ENCODE results near the gene MLXIP. TPM values are rescaled to one million over a fixed set of nuclear protein-coding genes. Genes with fewer than 3 reads are reported as not detected.

MLXIP gene
- total RNA-seq, 2 experiments from 2014 or later, result 27.5 to 44.7 TPM

DNA sequence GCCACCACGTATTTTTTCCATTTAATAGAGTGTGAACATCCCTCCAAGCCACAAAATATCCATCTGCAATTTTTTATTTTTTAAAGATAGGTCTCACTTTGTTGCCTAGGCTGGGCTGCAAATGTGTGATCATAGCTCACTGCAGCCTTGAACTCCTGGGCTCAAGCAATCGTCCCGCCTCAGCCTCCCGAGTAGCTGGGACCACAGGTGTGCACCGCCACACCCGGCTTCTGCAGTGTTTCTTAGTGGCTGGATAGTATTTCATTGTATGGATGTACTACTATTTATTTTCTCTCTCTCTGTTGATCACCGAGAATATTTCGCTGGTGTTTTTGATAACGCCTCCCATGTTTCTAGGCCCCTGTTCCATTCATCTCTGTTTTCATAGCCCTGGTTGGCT, 17.5 kb downstream of the MLXIP start:
- POLR2A ChIA-PET, result interaction anchor here (0.6 kb wide), 1 partner anchor 692 kb away, joined by 4 read pairs; no protein-coding TSS in a partner anchor
- peaks cover 13% of the 10 kb centered on the region; the same call in 1 of the 2 replicates for H3K9me3 ChIP-seq (ENCODE audit: low read length)
- no peak overlapping the region for H3K27ac ChIP-seq (ENCODE audit: low read depth, low read length, poor library complexity, severe bottlenecking)
- no TSS peak for BruUV-seq (replicated peaks)
- peaks cover 43% of the 10 kb centered on the region for H3K79me2 ChIP-seq (ENCODE audit: insufficient read depth, low read depth, low read length)
- H3K36me3 ChIP-seq (ENCODE audit: insufficient read depth, low read length), result peaks cover 2% of the 10 kb centered on the region
- H2AFZ ChIP-seq (ENCODE audit: low read length), result no peak overlapping the region
- intact Hi-C loops (cut with micrococcal nuclease; ENCODE audit: unreplicated experiment), result no loop called here
- H4K20me1 ChIP-seq (ENCODE audit: insufficient read depth, low read length), result no peaks in the 10 kb centered on the region; the same call in 1 of the 2 replicates
- CTCF ChIA-PET (ENCODE audit: unreplicated experiment), result no interaction called here
- H3K4me3 ChIP-seq (ENCODE audit: low read depth, low read length, poor library complexity, severe bottlenecking), result no peak overlapping the region
- TF ChIP-seq, protein P1, sequence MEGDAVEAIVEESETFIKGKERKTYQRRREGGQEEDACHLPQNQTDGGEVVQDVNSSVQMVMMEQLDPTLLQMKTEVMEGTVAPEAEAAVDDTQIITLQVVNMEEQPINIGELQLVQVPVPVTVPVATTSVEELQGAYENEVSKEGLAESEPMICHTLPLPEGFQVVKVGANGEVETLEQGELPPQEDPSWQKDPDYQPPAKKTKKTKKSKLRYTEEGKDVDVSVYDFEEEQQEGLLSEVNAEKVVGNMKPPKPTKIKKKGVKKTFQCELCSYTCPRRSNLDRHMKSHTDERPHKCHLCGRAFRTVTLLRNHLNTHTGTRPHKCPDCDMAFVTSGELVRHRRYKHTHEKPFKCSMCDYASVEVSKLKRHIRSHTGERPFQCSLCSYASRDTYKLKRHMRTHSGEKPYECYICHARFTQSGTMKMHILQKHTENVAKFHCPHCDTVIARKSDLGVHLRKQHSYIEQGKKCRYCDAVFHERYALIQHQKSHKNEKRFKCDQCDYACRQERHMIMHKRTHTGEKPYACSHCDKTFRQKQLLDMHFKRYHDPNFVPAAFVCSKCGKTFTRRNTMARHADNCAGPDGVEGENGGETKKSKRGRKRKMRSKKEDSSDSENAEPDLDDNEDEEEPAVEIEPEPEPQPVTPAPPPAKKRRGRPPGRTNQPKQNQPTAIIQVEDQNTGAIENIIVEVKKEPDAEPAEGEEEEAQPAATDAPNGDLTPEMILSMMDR (conservative IDR thresholded peaks at IDR 0.05; ENCODE audit: low read length), result no peak
- no peak for TF ChIP-seq EZH2phosphoT487 (IDR thresholded peaks at IDR 0.05; ENCODE audit: borderline replicate concordance, low read depth, low read length)
- no peak for DNase-seq (ENCODE audit: low spot score)
- peaks cover 11% of the 10 kb centered on the region for H3K4me1 ChIP-seq (ENCODE audit: insufficient read depth, low read length, poor library complexity, severe bottlenecking)
- no peak overlapping the region for H3K4me2 ChIP-seq (ENCODE audit: low read length)
- H3K9me2 ChIP-seq (ENCODE audit: insufficient read depth, low read length), result no peaks in the 10 kb centered on the region

DNA sequence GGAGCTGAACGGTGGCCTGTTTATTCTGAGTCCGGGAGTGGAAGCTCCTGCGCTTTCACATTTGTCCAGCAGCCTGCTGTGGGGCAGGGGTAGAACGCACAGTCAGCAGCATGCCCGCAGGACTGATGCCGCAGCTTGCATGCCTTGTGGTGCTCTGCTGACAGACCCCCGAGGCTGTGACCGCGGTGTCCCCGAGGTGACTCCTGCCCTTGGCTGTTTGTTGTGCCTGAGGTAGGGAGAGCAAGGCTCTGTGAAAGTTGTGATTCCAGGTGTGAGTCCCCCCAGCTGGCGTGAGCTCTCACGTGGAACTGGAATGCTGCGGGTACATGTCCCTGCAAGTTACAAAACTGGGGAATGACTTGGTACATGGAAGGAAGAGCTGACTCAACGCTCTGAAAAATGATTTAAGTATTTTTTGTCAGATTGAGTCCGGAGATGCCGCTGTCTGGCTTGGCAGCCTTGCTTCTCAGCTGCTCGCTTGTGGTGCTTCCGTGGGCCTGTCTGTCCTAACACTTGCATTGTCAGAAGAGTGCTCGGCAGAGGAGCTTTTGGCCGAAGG, 18.1 kb downstream of the MLXIP start:
- no TSS peak for BruUV-seq (replicated peaks)
- Histone ChIP-seq H3K9me2 (ENCODE audit: insufficient read depth, low read length) (no peaks in the 10 kb centered on the region), H3K27ac (ENCODE audit: low read depth, low read length, poor library complexity, severe bottlenecking) (no peak overlapping the region), H3K36me3 (ENCODE audit: insufficient read depth, low read length) (peaks cover under 1% of the 10 kb centered on the region; the same call in 1 of the 2 replicates), H2AFZ (ENCODE audit: low read length) (no peak overlapping the region), H3K4me3 (ENCODE audit: low read depth, low read length, poor library complexity, severe bottlenecking) (no peak overlapping the region), H4K20me1 (ENCODE audit: insufficient read depth, low read length) (no peaks in the 10 kb centered on the region; the same call in 1 of the 2 replicates), H3K4me1 (ENCODE audit: insufficient read depth, low read length, poor library complexity, severe bottlenecking) (peaks cover 13% of the 10 kb centered on the region), H3K9me3 (ENCODE audit: low read length) (peaks cover 13% of the 10 kb centered on the region; the same call in 1 of the 2 replicates), H3K79me2 (ENCODE audit: insufficient read depth, low read depth, low read length) (peaks cover 42% of the 10 kb centered on the region), H3K4me2 (ENCODE audit: low read length) (no peak overlapping the region)
- DNase-seq (ENCODE audit: low spot score), result no peak
- ChIA-PET POLR2A (no interaction called here), CTCF (ENCODE audit: unreplicated experiment) (no interaction called here)
- intact Hi-C loops (cut with micrococcal nuclease; ENCODE audit: unreplicated experiment), result no loop called here
- TF ChIP-seq, protein P1 (conservative IDR thresholded peaks at IDR 0.05; ENCODE audit: low read length), result no peak

DNA sequence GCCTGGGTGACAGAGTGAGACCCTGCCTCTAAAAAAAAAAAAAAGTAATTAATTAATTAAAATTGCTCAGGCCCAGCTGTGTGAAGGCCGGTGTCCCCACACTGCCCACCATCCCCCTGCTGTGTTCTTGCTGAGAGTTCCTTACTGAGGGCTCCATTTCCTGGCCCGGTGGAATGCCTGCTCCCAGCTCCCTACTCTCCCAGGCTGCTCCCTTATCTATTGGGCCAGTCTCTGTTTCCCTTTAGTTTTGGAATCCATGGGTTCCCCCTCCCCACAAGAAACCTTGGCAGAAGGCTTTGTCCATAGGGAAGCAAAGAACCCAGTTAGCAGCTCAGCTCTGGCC, 19.0 kb downstream of the MLXIP start:
- CTCF ChIA-PET (ENCODE audit: unreplicated experiment), result no interaction called here
- no peak overlapping the region for H3K4me2 ChIP-seq (ENCODE audit: low read length)
- no peak overlapping the region for H3K27ac ChIP-seq (ENCODE audit: low read depth, low read length, poor library complexity, severe bottlenecking)
- no peak for DNase-seq (ENCODE audit: low spot score)
- TF ChIP-seq, protein P1 (conservative IDR thresholded peaks at IDR 0.05; ENCODE audit: low read length), result no peak
- no peak for TF ChIP-seq EZH2phosphoT487 (IDR thresholded peaks at IDR 0.05; ENCODE audit: borderline replicate concordance, low read depth, low read length)
- H4K20me1 ChIP-seq (ENCODE audit: insufficient read depth, low read length), result no peaks in the 10 kb centered on the region; the same call in 1 of the 2 replicates
- H3K4me3 ChIP-seq (ENCODE audit: low read depth, low read length, poor library complexity, severe bottlenecking), result no peak overlapping the region
- peaks cover 13% of the 10 kb centered on the region; the same call in 1 of the 2 replicates for H3K9me3 ChIP-seq (ENCODE audit: low read length)
- intact Hi-C loops (cut with micrococcal nuclease; ENCODE audit: unreplicated experiment), result no loop called here
- peaks cover 13% of the 10 kb centered on the region for H3K4me1 ChIP-seq (ENCODE audit: insufficient read depth, low read length, poor library complexity, severe bottlenecking)
- H3K9me2 ChIP-seq (ENCODE audit: insufficient read depth, low read length), result no peaks in the 10 kb centered on the region
- no TSS peak for BruUV-seq (replicated peaks)
- peaks cover 8% of the 10 kb centered on the region; the same call in 1 of the 2 replicates for H3K36me3 ChIP-seq (ENCODE audit: insufficient read depth, low read length)
- peaks cover 43% of the 10 kb centered on the region for H3K79me2 ChIP-seq (ENCODE audit: insufficient read depth, low read depth, low read length)
- POLR2A ChIA-PET, result no interaction called here
- no peak overlapping the region for H2AFZ ChIP-seq (ENCODE audit: low read length)

All from OCI-LY7 (cell line).